Measurements from ENCODE around the gene C1orf141.

DNA sequence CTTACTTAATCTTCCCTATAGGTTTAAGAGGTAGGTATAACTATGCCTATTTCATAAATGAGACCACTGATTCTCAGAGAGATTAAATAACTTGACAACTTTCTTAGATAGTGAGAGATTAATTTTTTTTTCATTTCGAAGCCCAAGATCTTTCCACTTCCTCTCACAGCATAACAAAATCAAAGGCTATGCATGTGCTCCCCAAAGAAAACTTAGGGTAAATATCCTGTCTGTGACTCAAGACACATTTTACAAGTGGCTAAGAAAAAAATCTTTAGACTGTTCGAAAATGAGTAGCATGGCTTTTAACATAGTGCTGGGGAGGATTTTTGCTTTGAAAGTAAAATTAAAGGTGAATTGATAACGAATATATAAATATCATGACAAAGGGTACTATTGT lies 8.2 kb upstream of the C1orf141 start:
- TF ChIP-seq, protein P1, sequence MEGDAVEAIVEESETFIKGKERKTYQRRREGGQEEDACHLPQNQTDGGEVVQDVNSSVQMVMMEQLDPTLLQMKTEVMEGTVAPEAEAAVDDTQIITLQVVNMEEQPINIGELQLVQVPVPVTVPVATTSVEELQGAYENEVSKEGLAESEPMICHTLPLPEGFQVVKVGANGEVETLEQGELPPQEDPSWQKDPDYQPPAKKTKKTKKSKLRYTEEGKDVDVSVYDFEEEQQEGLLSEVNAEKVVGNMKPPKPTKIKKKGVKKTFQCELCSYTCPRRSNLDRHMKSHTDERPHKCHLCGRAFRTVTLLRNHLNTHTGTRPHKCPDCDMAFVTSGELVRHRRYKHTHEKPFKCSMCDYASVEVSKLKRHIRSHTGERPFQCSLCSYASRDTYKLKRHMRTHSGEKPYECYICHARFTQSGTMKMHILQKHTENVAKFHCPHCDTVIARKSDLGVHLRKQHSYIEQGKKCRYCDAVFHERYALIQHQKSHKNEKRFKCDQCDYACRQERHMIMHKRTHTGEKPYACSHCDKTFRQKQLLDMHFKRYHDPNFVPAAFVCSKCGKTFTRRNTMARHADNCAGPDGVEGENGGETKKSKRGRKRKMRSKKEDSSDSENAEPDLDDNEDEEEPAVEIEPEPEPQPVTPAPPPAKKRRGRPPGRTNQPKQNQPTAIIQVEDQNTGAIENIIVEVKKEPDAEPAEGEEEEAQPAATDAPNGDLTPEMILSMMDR (IDR thresholded peaks at IDR 0.05), result no peak
- no peak for TF ChIP-seq POLR2A (IDR thresholded peaks at IDR 0.05)

All from right lobe of liver (tissue), 4 donors.